ENCODE data around the gene BTG2. TPM values are rescaled to one million over a fixed set of nuclear protein-coding genes. Genes with fewer than 3 reads are reported as not detected.

Gene BTG2
- total and polyA plus RNA-seq, 2 experiments from 2014 or later, result 197 to 274 TPM

DNA sequence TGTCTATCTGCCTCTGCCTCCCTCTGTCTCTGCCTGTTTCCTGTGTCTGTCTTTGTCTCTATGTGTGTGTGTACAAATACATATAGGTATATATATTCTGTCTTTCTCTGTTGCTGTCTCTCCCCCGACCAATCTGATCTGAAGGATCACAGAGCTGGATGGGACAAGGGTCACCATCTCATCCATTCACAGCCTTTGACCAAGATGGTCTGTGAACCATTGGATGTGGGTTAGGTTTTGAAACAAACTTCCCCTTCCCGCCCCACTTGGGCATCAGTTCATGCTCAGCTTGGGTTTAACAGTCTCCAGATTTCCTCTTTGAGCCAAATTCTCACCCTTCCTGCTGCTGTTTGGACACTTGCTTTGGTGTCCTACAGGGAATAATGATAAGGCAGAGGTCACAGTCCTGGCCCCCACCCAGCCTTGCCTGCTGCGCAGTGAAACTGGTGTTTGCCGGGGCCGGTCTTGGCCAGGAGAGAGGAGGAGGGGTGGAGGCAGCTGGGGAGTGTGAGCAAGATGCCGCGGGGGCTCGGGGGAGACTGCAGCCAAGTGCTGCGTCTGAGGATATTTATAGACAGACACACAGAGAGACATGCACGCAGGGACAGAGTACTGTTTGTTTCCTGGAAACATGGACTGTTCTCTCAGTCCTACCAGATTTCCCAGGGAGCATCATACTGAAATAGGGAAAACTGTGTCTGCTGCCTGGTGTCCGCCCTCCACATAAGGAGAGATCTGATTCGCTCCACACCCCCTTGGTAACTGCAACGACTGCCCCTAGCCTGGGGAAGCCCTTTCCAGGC is 27.0 kb upstream of the BTG2 start:
- H3K36me3 ChIP-seq (replicated peaks; ENCODE audit: insufficient read depth, low read depth), result no peaks in the 10 kb centered on the region
- TF ChIP-seq, protein P1, sequence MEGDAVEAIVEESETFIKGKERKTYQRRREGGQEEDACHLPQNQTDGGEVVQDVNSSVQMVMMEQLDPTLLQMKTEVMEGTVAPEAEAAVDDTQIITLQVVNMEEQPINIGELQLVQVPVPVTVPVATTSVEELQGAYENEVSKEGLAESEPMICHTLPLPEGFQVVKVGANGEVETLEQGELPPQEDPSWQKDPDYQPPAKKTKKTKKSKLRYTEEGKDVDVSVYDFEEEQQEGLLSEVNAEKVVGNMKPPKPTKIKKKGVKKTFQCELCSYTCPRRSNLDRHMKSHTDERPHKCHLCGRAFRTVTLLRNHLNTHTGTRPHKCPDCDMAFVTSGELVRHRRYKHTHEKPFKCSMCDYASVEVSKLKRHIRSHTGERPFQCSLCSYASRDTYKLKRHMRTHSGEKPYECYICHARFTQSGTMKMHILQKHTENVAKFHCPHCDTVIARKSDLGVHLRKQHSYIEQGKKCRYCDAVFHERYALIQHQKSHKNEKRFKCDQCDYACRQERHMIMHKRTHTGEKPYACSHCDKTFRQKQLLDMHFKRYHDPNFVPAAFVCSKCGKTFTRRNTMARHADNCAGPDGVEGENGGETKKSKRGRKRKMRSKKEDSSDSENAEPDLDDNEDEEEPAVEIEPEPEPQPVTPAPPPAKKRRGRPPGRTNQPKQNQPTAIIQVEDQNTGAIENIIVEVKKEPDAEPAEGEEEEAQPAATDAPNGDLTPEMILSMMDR (IDR thresholded peaks at IDR 0.05; ENCODE audit: poor library complexity), result no peak
- TF ChIP-seq EZH2phosphoT487 (IDR thresholded peaks at IDR 0.05; ENCODE audit: low read depth, severe bottlenecking, unreplicated experiment) (no peak), EZH2 (IDR thresholded peaks at IDR 0.05; ENCODE audit: borderline replicate concordance) (no peak)
- no peaks in the 10 kb centered on the region for H4K20me1 ChIP-seq (ENCODE audit: insufficient read depth, poor library complexity, severe bottlenecking)
- H3K4me2 ChIP-seq, result peak overlapping the region; percentile 68
- H3K79me2 ChIP-seq, result no peaks in the 10 kb centered on the region
- H3K27me3 ChIP-seq, result no peaks in the 10 kb centered on the region
- peak overlapping the region; percentile 32 for H2AFZ ChIP-seq
- no peaks in the 10 kb centered on the region for H3K9me2 ChIP-seq (replicated peaks; ENCODE audit: insufficient read depth)
- 14% methylated on average over 13 of the region's 13 CpGs for WGBS (ENCODE audit: low lambda C conversion rate, missing lambda C conversion rate)
- no peak overlapping the region for H3K4me3 ChIP-seq
- peaks cover 42% of the 10 kb centered on the region for H3K4me1 ChIP-seq (ENCODE audit: insufficient read depth)
- H3K27ac ChIP-seq, result peak overlapping the region; percentile 94
- H3K9me3 ChIP-seq (ENCODE audit: low read depth), result no peaks in the 10 kb centered on the region
- peak; percentile 88 for DNase-seq (ENCODE audit: low spot score)

DNA sequence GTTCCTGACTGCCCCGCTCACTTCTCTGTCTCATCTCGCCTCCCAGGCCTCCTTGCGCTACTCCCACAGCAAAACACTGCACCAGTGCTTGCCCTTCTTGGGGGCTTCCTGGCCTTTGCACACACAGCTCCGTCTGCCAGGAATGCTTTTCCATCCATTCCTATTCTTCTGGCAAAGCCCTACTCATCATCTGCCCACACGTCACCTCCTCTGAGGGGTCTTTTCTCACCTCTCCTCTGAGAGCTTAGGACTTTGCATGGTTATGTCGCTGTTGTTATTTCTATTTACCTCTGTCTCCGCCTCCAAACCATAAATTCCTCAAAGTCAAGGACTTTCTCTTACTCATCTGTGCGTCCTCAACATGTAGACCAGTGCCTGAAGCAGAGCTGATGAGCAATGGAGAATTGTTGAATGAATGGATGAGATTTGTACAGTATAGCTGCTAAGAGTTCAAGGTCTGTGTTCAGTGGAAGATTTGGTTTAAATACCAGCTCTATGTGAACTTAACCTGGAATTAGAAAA is 26.4 kb upstream of the BTG2 start:
- H3K9me3 ChIP-seq (ENCODE audit: low read depth), result no peaks in the 10 kb centered on the region
- 43% methylated on average over 8 of the region's 8 CpGs for WGBS (ENCODE audit: low lambda C conversion rate, missing lambda C conversion rate)
- H3K36me3 ChIP-seq (replicated peaks; ENCODE audit: insufficient read depth, low read depth), result no peaks in the 10 kb centered on the region
- peaks cover 40% of the 10 kb centered on the region for H3K4me1 ChIP-seq (ENCODE audit: insufficient read depth)
- TF ChIP-seq, protein P1 (IDR thresholded peaks at IDR 0.05; ENCODE audit: poor library complexity), result no peak
- TF ChIP-seq EZH2 (IDR thresholded peaks at IDR 0.05; ENCODE audit: borderline replicate concordance) (no peak), EZH2phosphoT487 (IDR thresholded peaks at IDR 0.05; ENCODE audit: low read depth, severe bottlenecking, unreplicated experiment) (no peak)
- H3K27ac ChIP-seq, result peak overlapping the region; percentile 94
- H3K4me2 ChIP-seq, result peak overlapping the region; percentile 68
- H3K9me2 ChIP-seq (replicated peaks; ENCODE audit: insufficient read depth), result no peaks in the 10 kb centered on the region
- H3K4me3 ChIP-seq, result no peak overlapping the region
- H2AFZ ChIP-seq, result no peak overlapping the region
- no peaks in the 10 kb centered on the region for H3K79me2 ChIP-seq
- H4K20me1 ChIP-seq (ENCODE audit: insufficient read depth, poor library complexity, severe bottlenecking), result no peaks in the 10 kb centered on the region
- H3K27me3 ChIP-seq, result no peaks in the 10 kb centered on the region
- DNase-seq (ENCODE audit: low spot score), result no peak

DNA sequence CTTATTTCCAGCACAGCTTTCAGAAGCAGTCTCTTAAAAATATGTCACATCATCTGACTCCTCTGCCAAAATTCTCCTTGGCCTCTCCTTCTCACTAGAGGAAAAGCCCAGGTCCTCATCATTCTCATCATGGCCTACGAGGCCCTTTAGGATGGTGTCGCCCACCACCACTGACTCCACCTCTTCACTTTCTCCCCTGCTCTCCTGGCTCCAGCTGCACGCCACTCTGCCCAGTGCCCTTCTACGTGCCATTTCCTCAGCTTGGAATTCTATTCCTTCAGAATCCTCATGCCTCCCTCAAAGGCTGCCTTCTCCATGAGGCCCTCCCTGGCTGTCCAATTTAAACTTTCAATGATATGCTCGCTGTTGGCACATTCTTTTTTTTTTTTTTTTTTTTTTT is 25.3 kb upstream of the BTG2 start:
- Histone ChIP-seq H3K9me3 (ENCODE audit: low read depth) (no peaks in the 10 kb centered on the region), H3K27me3 (no peaks in the 10 kb centered on the region), H3K36me3 (replicated peaks; ENCODE audit: insufficient read depth, low read depth) (no peaks in the 10 kb centered on the region), H3K4me3 (no peak overlapping the region), H3K9me2 (replicated peaks; ENCODE audit: insufficient read depth) (no peaks in the 10 kb centered on the region), H3K4me1 (ENCODE audit: insufficient read depth) (peaks cover 38% of the 10 kb centered on the region), H4K20me1 (ENCODE audit: insufficient read depth, poor library complexity, severe bottlenecking) (no peaks in the 10 kb centered on the region), H3K27ac (no peak overlapping the region), H2AFZ (no peak overlapping the region), H3K79me2 (no peaks in the 10 kb centered on the region), H3K4me2 (no peak overlapping the region)
- 96% methylated on average over 5 of the region's 5 CpGs for WGBS (ENCODE audit: low lambda C conversion rate, missing lambda C conversion rate)
- no peak for DNase-seq (ENCODE audit: low spot score)
- TF ChIP-seq EZH2phosphoT487 (IDR thresholded peaks at IDR 0.05; ENCODE audit: low read depth, severe bottlenecking, unreplicated experiment), result no peak
- no peak for TF ChIP-seq EZH2 (IDR thresholded peaks at IDR 0.05; ENCODE audit: borderline replicate concordance)
- TF ChIP-seq, protein P1 (IDR thresholded peaks at IDR 0.05; ENCODE audit: poor library complexity), result no peak
